CD14-positive monocyte (primary cell): Measurements from ENCODE around the gene B3GALT4. TPM values are rescaled to one million over a fixed set of nuclear protein-coding genes. Genes with fewer than 3 reads are reported as not detected.

Experiments
- DNase-seq, 3 donors: peaks; one replicate each; pipeline ENCODE4 v3.0.0-alpha.2; 2011 to 2022
- H2AFZ ChIP-seq: 2 replicates; pipeline ENCODE4 v1.6.0; 2012; ENCODE audit warnings: mild to moderate bottlenecking, low read depth, low read length, inconsistent platforms; ENCODE audit not compliant: insufficient read depth, poor library complexity, severe bottlenecking
- H3K27ac ChIP-seq, 2 donors: 1 replicate in 1 of 2; 2 replicates in 1 of 2; pipeline ENCODE4 v1.5.1; 2012 to 2013; ENCODE audit warnings: low read length in 2 of 2, control low read depth in 1 of 2, inconsistent platforms in 1 of 2, low read depth in 1 of 2, mild to moderate bottlenecking in 1 of 2
- H3K27me3 ChIP-seq, 2 donors: one replicate each; pipeline versions ENCODE4 v1.6.0 to v1.6.1; 2011 to 2013; ENCODE audit warnings: low read length in 2 of 2; ENCODE audit not compliant: control insufficient read depth in 2 of 2, insufficient read depth in 2 of 2
- H3K36me3 ChIP-seq, 2 donors: replicated peaks in 1 of 2; 1 replicate in 1 of 2; 2 replicates in 1 of 2; pipeline versions ENCODE4 v1.5.1 to v1.6.1; 2012 to 2013; ENCODE audit warnings: low read length in 2 of 2, control low read depth in 1 of 2, inconsistent platforms in 1 of 2, mild to moderate bottlenecking in 1 of 2; ENCODE audit not compliant: insufficient read depth in 2 of 2, control insufficient read depth in 1 of 2
- H3K4me1 ChIP-seq, 2 donors: 1 replicate in 1 of 2; 2 replicates in 1 of 2; pipeline versions ENCODE4 v1.5.1 to v1.6.1; 2012 to 2013; ENCODE audit warnings: low read length in 2 of 2, control low read depth in 1 of 2, inconsistent platforms in 1 of 2, mild to moderate bottlenecking in 1 of 2, moderate library complexity in 1 of 2; ENCODE audit not compliant: insufficient read depth in 2 of 2, control insufficient read depth in 1 of 2
- H3K4me2 ChIP-seq: replicated peaks from 2 replicates; pipeline ENCODE3; 2012; ENCODE audit warnings: low read length, moderate library complexity, mild to moderate bottlenecking; ENCODE audit not compliant: poor library complexity, severe bottlenecking; ENCODE audit errors: extremely low read depth
- H3K4me3 ChIP-seq, 3 experiments: fragments of 200-600 bp in 1 of 3; sonication (generic) in 1 of 3; replicated peaks in 1 of 3; 1 replicate in 2 of 3; 2 replicates in 1 of 3; pipeline ENCODE4 v1.5.1; 2011 to 2013; ENCODE audit warnings: low read length in 3 of 3, mild to moderate bottlenecking in 3 of 3, control low read depth in 2 of 3, low read depth in 2 of 3, inconsistent platforms in 1 of 3, moderate library complexity in 1 of 3
- H3K79me2 ChIP-seq: 2 replicates; pipeline ENCODE4 v1.6.0; 2012; ENCODE audit warnings: mild to moderate bottlenecking, control low read depth, inconsistent platforms, low read length, moderate library complexity; ENCODE audit not compliant: insufficient read depth
- H3K9ac ChIP-seq: 2 replicates; pipeline ENCODE4 v1.6.0; 2017; ENCODE audit warnings: low read length, mild to moderate bottlenecking; ENCODE audit not compliant: insufficient read depth, poor library complexity, severe bottlenecking
- H3K9me3 ChIP-seq, 2 donors: replicated peaks in 1 of 2; 1 replicate in 1 of 2; 2 replicates in 1 of 2; pipeline versions ENCODE4 v1.5.1 to v1.6.1; 2012 to 2013; ENCODE audit warnings: low read length in 2 of 2, control low read depth in 1 of 2; ENCODE audit not compliant: control insufficient read depth in 1 of 2, insufficient read depth in 1 of 2
- H4K20me1 ChIP-seq: 2 replicates; pipeline ENCODE4 v1.6.0; 2012; ENCODE audit warnings: mild to moderate bottlenecking, low read length, control low read depth, moderate library complexity; ENCODE audit not compliant: insufficient read depth
- H3K27ac Mint-ChIP-seq, 7 donors: one replicate each; pipeline ENCODE4 v1.8.0; 2020; ENCODE audit warnings: mild to moderate bottlenecking in 7 of 7, mixed read lengths in 7 of 7, moderate library complexity in 6 of 7, inconsistent platforms in 2 of 7
- H3K27me3 Mint-ChIP-seq, 3 donors: one replicate each; pipeline ENCODE4 v1.8.0; 2021 to 2022; ENCODE audit warnings: low read depth in 3 of 3, mild to moderate bottlenecking in 3 of 3, mixed read lengths in 3 of 3, moderate library complexity in 3 of 3, inconsistent platforms in 1 of 3
- H3K36me3 Mint-ChIP-seq, 2 donors: one replicate each; pipeline ENCODE4 v1.8.0; 2020; ENCODE audit warnings: mixed read lengths in 2 of 2, inconsistent platforms in 1 of 2, mild to moderate bottlenecking in 1 of 2
- H3K4me1 Mint-ChIP-seq: one replicate; pipeline ENCODE4 v1.8.0; 2020; ENCODE audit warnings: mild to moderate bottlenecking, mixed read lengths
- H3K4me3 Mint-ChIP-seq, 2 donors: one replicate each; pipeline ENCODE4 v1.8.0; 2020; ENCODE audit warnings: mild to moderate bottlenecking in 2 of 2, mixed read lengths in 2 of 2, moderate library complexity in 1 of 2
- H3K9me3 Mint-ChIP-seq, 7 donors: one replicate each; pipeline ENCODE4 v1.8.0; 2020 to 2022; ENCODE audit warnings: mixed read lengths in 7 of 7, mild to moderate bottlenecking in 6 of 7, moderate library complexity in 6 of 7, inconsistent platforms in 2 of 7
- CTCF ChIP-seq: fragments of 200-600 bp; IDR thresholded peaks from one replicate; pipeline ENCODE4 v1.8.0; 2022; ENCODE audit warnings: antibody characterized with exemption, mild to moderate bottlenecking
- WGBS: methylation state at CpG from one replicate; pipeline ENCODE4 v1.1.5; 2013; ENCODE audit warnings: missing lambda C conversion rate; ENCODE audit not compliant: insufficient coverage; 5-methylcytosine and 5-hydroxymethylcytosine counted together
- intact Hi-C, 2 donors: fragments of 100-400 bp; cut with micrococcal nuclease; formaldehyde crosslinking; loops; one replicate each; pipeline versions ENCODE4 v1.15.0 to v1.15.1; 2023
- polyA plus RNA-seq, 3 donors: library from polyadenylated mRNA; depleted of rRNA in 1 of 3; unstranded in 2 of 3; stranded (reverse) in 1 of 3; fragments of 300-500 nt in 2 of 3; fragments of >200 nt in 1 of 3; fragmentation: Illumina TruSeq in 2 of 3; gene quantifications; 1 replicate in 2 of 3; 2 replicates in 1 of 3; pipeline ENCODE4 v1.2.3, GENCODE V29; 2012 to 2021

Gene B3GALT4
- polyA plus RNA-seq, 3 donors, result 6.5 to 32.2 (median 28.5) TPM

- Histone ChIP-seq H3K27me3 (no peaks in the 10 kb centered on the region), H2AFZ (peak overlapping the region; percentile 90), H4K20me1 (no peaks in the 10 kb centered on the region), H3K4me1 (peaks cover 24 to 29% of the 10 kb centered on the region in 2 donors), H3K79me2 (peaks cover 4% of the 10 kb centered on the region), H3K9ac (peak overlapping the region; percentile 71), H3K27ac (peak overlapping the region; percentile 92 to 93), H3K36me3 (peaks cover 10 to 21% of the 10 kb centered on the region in 2 donors), H3K4me2 (peak overlapping the region; percentile 84), H3K9me3 (no peaks in the 10 kb centered on the region), H3K4me3 (peak overlapping the region; percentile 43 to 77 (median 58))
- Mint-ChIP-seq H3K36me3 (peaks cover 19 to 23% of the 10 kb centered on the region in 2 donors), H3K27me3 (peaks cover 7 to 13% (median 7%) of the 10 kb centered on the region in 3 donors), H3K9me3 (no peaks in the 10 kb centered on the region), H3K4me1 (peaks cover 32% of the 10 kb centered on the region), H3K27ac (peak overlapping the region; percentile 91 to 97 (median 94)), H3K4me3 (peak overlapping the region; percentile 81 to 87)
- intact Hi-C loops, result loop anchor here (2.0 to 10.0 kb wide), 10 partner anchors 38 to 315 kb away; partner anchors contain the start of genes COL11A2 (in 1 of the 2), RXRB (in 1 of the 2) and SLC39A7 (in 1 of the 2)
- no peak for TF ChIP-seq CTCF
- peak in 1 of 3 donors; percentile 29 for DNase-seq
- WGBS, result 6% methylated on average over 12 of the region's 15 CpGs
These were observed 26.9 kb upstream of the B3GALT4 start for GRCh38 chr6:33249732-33250630.

- H3K27ac ChIP-seq, result peak overlapping the region in 1 of 2 donors; percentile 92
These were observed 26.2 kb upstream of the B3GALT4 start for GRCh38 chr6:33250731-33251130.

More at GRCh38 chr6:33250731-33251130, 26.2 kb upstream of the B3GALT4 start:
- H3K36me3 Mint-ChIP-seq, result peaks cover 20 to 25% of the 10 kb centered on the region in 2 donors
- H3K9me3 ChIP-seq, result no peaks in the 10 kb centered on the region
- peaks cover 24 to 29% of the 10 kb centered on the region in 2 donors for H3K4me1 ChIP-seq
- H3K79me2 ChIP-seq, result peaks cover 4% of the 10 kb centered on the region
- no peak overlapping the region for H3K4me3 Mint-ChIP-seq
- peaks cover 13 to 21% of the 10 kb centered on the region in 2 donors for H3K36me3 ChIP-seq
- DNase-seq, result no peak
- H3K4me2 ChIP-seq, result no peak overlapping the region
- intact Hi-C loops, result no loop called here
- no peaks in the 10 kb centered on the region for H4K20me1 ChIP-seq
- 99% methylated on average over 9 of the region's 13 CpGs for WGBS
- no peak for TF ChIP-seq CTCF
- no peak overlapping the region for H3K9ac ChIP-seq
- H3K27ac Mint-ChIP-seq, result peak overlapping the region in 4 of 7 donors; percentile 91 to 96 (median 94)
- H3K4me3 ChIP-seq, result no peak overlapping the region
- peaks cover 32% of the 10 kb centered on the region for H3K4me1 Mint-ChIP-seq
- H3K9me3 Mint-ChIP-seq, result no peaks in the 10 kb centered on the region
- H3K27me3 Mint-ChIP-seq, result peaks cover 7 to 9% (median 7%) of the 10 kb centered on the region in 3 donors
- H3K27me3 ChIP-seq, result no peaks in the 10 kb centered on the region
- H2AFZ ChIP-seq, result no peak overlapping the region
